Endothelial cell (in vitro differentiated cells): ENCODE measurements around the gene PRELP. TPM values are rescaled to one million over a fixed set of nuclear protein-coding genes. Genes with fewer than 3 reads are reported as not detected.
A peak's percentile ranks its signal among the peaks of the same experiment; 100 is the strongest.

Experiments
- DNase-seq: peaks from one replicate; pipeline ENCODE4 v3.0.0; 2021; ENCODE audit warnings: low spot score
- H3K27ac Mint-ChIP-seq: one replicate; pipeline ENCODE4 v1.8.0; 2021; ENCODE audit warnings: mixed read lengths, inconsistent platforms; ENCODE audit not compliant: unreplicated experiment
- H3K27me3 Mint-ChIP-seq: one replicate; pipeline ENCODE4 v1.8.0; 2021; ENCODE audit warnings: mild to moderate bottlenecking, moderate library complexity, mixed read lengths, inconsistent platforms; ENCODE audit not compliant: unreplicated experiment
- H3K36me3 Mint-ChIP-seq: one replicate; pipeline ENCODE4 v1.8.0; 2021; ENCODE audit warnings: mild to moderate bottlenecking, low read depth, mixed read lengths, inconsistent platforms; ENCODE audit not compliant: unreplicated experiment
- H3K4me1 Mint-ChIP-seq: one replicate; pipeline ENCODE4 v1.8.0; 2021; ENCODE audit warnings: mild to moderate bottlenecking, mixed read lengths, inconsistent platforms; ENCODE audit not compliant: unreplicated experiment
- H3K4me3 Mint-ChIP-seq: one replicate; pipeline ENCODE4 v1.8.0; 2021; ENCODE audit warnings: mild to moderate bottlenecking, mixed read lengths, inconsistent platforms; ENCODE audit not compliant: unreplicated experiment
- H3K9me3 Mint-ChIP-seq: one replicate; pipeline ENCODE4 v1.8.0; 2021; ENCODE audit warnings: mixed read lengths, inconsistent platforms; ENCODE audit not compliant: unreplicated experiment
- total RNA-seq: library from RNA; stranded (reverse); fragmentation: NEBNext Ultra II Directional; extraction: Animal tissue kit (Norgen Biotek cat#: 25700); gene quantifications from one replicate; pipeline ENCODE4 v1.2.1, GENCODE V29; 2021; ENCODE audit not compliant: unreplicated experiment
- TF ChIP-seq, protein P1 (sequence below): fragments of 200-600 bp; sonication (generic); IDR thresholded peaks from one replicate; pipeline ENCODE4 v1.5.0; 2021; ENCODE audit warnings: antibody characterized with exemption; ENCODE audit not compliant: unreplicated experiment

The PRELP gene
- total RNA-seq, 1 donor from 2014 or later: 0.13 TPM

DNA sequence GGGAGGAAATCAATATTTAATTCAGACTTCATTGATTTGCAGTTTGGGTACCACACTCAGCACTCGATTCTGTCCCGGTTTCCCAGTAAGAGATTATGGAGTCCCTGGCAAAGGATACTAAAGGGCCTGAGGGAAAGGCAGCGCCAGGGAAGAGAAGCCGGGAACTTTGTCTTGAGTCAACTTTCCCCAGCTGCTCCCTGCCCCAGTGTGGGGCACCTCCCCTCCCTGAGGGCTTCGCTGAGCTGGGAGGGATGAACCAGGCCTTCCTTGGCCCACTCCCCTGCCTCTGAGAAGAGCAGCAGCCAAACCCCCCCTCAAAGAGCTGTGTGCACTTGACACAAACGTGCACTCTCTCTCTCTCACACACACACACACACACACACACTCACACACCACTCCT is 51.0 kb downstream of the PRELP start:
- H3K27me3 Mint-ChIP-seq: peaks cover 6% of the 10 kb centered on the region
- H3K9me3 Mint-ChIP-seq: no peaks in the 10 kb centered on the region
- H3K4me3 Mint-ChIP-seq: no peak overlapping the region
- no peak for DNase-seq
- H3K27ac Mint-ChIP-seq: no peak overlapping the region
- peaks cover 4% of the 10 kb centered on the region for H3K36me3 Mint-ChIP-seq
- TF ChIP-seq, protein P1, sequence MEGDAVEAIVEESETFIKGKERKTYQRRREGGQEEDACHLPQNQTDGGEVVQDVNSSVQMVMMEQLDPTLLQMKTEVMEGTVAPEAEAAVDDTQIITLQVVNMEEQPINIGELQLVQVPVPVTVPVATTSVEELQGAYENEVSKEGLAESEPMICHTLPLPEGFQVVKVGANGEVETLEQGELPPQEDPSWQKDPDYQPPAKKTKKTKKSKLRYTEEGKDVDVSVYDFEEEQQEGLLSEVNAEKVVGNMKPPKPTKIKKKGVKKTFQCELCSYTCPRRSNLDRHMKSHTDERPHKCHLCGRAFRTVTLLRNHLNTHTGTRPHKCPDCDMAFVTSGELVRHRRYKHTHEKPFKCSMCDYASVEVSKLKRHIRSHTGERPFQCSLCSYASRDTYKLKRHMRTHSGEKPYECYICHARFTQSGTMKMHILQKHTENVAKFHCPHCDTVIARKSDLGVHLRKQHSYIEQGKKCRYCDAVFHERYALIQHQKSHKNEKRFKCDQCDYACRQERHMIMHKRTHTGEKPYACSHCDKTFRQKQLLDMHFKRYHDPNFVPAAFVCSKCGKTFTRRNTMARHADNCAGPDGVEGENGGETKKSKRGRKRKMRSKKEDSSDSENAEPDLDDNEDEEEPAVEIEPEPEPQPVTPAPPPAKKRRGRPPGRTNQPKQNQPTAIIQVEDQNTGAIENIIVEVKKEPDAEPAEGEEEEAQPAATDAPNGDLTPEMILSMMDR: no peak
- H3K4me1 Mint-ChIP-seq: peaks cover 40% of the 10 kb centered on the region

DNA sequence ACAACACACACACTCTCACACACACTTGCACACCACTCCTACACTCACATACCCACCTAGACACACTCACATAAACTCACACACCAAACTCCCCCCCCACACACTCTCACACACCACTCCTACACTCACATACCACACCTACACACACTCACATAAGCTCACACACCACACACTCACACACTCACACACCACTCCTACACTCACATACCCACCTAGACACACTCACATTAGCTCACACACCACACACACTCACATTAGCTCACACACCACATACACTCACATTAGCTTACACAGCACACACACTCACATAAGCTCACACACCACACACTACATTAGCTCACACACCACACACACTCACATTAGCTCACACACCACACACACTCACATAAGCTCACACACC is 51.4 kb downstream of the PRELP start:
- Mint-ChIP-seq H3K4me3 (peak overlapping the region; percentile 57), H3K27ac (peak overlapping the region; percentile 54), H3K36me3 (peaks cover 4% of the 10 kb centered on the region), H3K4me1 (peaks cover 40% of the 10 kb centered on the region), H3K27me3 (peaks cover 9% of the 10 kb centered on the region), H3K9me3 (no peaks in the 10 kb centered on the region)
- TF ChIP-seq, protein P1: no peak
- no peak for DNase-seq

DNA sequence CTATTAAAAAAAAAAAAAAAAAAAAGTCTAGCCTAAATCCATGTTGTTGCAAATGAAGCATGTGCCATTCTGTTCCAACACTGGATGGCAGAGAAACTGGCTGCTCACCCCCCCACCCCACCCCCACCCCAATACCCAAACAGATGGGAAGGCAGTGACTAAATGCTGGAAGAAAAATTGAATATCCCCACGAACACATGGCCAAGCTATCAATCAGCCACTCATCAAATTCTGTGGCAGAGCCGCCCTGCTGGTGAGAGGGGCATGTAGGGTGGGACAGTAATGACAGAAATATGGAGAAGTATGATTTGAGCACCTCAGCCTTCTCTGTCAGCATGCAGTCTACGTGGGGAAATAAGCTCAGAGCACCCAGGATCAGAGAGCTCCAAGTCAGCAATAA is 52.5 kb downstream of the PRELP start:
- no peak overlapping the region for H3K4me3 Mint-ChIP-seq
- peaks cover 4% of the 10 kb centered on the region for H3K36me3 Mint-ChIP-seq
- H3K4me1 Mint-ChIP-seq: peaks cover 40% of the 10 kb centered on the region
- no peak for DNase-seq
- TF ChIP-seq, protein P1: no peak
- no peak overlapping the region for H3K27ac Mint-ChIP-seq
- H3K9me3 Mint-ChIP-seq: no peaks in the 10 kb centered on the region
- peaks cover 10% of the 10 kb centered on the region for H3K27me3 Mint-ChIP-seq

DNA sequence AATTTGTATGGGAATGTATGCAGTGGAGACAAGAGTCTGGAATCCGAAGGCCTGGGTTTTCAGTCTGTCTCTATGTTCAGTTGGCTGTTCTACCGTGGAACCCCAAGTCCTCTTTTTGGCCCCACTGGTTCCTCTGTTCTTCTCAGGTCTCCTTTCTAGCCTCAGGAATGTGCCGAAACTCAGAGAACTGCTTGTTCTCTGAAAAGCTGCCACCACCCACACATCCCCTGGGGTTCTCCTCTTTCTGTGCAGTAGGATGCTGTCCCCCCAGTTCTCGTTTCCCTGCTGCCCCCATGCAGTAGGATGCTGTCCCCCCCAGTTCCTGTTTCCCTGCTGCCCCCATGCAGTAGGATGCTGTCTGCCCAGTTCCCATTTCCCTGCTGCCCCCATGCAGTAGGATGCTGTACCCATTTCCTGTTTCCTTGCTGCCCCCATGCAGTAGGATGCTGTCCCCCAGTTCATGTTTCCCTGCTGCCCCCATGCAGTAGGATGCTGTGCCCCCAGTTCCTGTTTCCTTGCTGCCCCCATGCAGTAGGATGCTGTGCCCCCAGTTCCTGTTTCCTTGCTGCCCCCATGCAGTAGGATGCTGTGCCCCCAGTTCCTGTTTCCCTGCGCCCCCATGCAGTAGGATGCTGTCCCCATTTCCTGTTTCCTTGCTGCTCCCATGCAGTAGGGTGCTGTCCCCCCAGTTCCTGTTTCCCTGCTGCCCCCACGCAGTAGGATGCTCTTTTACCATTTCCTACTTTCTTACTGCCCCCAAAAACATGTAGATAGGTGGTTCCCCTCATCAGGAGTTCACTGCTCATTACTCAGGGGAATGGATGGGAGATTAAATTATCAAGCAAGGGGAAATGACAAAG is 53.6 kb downstream of the PRELP start:
- Mint-ChIP-seq H3K9me3 (no peaks in the 10 kb centered on the region), H3K27me3 (peaks cover 10% of the 10 kb centered on the region), H3K4me1 (peaks cover 37% of the 10 kb centered on the region), H3K27ac (peak overlapping the region; percentile 67), H3K36me3 (peaks cover 4% of the 10 kb centered on the region), H3K4me3 (no peak overlapping the region)
- DNase-seq: no peak
- TF ChIP-seq, protein P1: no peak

DNA sequence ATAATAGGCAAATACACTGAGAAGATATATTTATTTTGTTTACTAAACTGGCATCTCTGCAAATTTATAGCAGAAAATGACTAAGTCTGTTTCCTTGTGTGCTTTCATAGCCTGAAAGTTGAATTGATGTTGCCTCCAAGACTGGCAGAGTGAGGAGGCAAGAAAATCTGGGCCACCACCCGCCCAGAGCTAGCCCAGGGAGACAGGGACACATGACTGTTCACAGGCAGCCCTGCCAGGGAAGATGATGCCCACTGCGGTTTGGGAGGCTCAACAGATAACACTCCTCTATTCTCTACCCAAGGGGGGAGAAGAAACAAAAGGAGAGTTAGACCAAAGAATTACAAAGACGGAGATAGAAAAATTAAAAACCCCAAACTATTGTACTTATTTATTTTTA is 55.5 kb downstream of the PRELP start:
- Mint-ChIP-seq H3K36me3 (peaks cover 4% of the 10 kb centered on the region), H3K4me1 (peaks cover 28% of the 10 kb centered on the region)
- DNase-seq: no peak

More for the DNA sequence above, 55.5 kb downstream of the PRELP start:
- peaks cover 10% of the 10 kb centered on the region for H3K27me3 Mint-ChIP-seq
- H3K9me3 Mint-ChIP-seq: no peaks in the 10 kb centered on the region
- TF ChIP-seq, protein P1: no peak
- no peak overlapping the region for H3K27ac Mint-ChIP-seq
- H3K4me3 Mint-ChIP-seq: no peak overlapping the region
